AG04449 (cell line): ENCODE measurements around the gene FLVCR2.

Experiments used
- CTCF ChIA-PET: fragments of 350-600 bp; formaldehyde crosslinking; extraction: SDS; loops from one replicate; lab custom pipeline; 2021; ENCODE audit warnings: antibody characterized with exemption; lab: Yijun Ruan, JAX
- POLR2A ChIA-PET: fragments of 400-600, 350-600 bp; formaldehyde crosslinking; extraction: SDS; loops from one replicate; lab custom pipeline; 2020; ENCODE audit warnings: antibody characterized with exemption, inconsistent platforms; lab: Yijun Ruan, JAX
- DNase-seq: peaks from one replicate; pipeline ENCODE4 v3.0.0-alpha.2; 2010; ENCODE audit warnings: low read depth, low spot score
- H3K4me3 ChIP-seq: 2 replicates; pipeline ENCODE4 v1.5.1; 2011; ENCODE audit warnings: low read depth, mild to moderate bottlenecking, control low read depth, low read length
- CTCF ChIP-seq: IDR thresholded peaks from one replicate; pipeline ENCODE4 v1.5.1; 2011; ENCODE audit warnings: mild to moderate bottlenecking, moderate library complexity, low read length, control low read depth, inconsistent platforms; ENCODE audit not compliant: insufficient read depth; ENCODE audit errors: missing control alignments

The FLVCR2 gene

GRCh38 chr14:75625034-75625433, 46.6 kb downstream of the FLVCR2 start:
- DNase-seq = no peak
- ChIA-PET POLR2A (no interaction called here), CTCF (interaction anchor here (1.7 to 2.6 kb wide), 2 partner anchors 10 to 30 kb away, joined by 5 to 17 read pairs; no protein-coding TSS in a partner anchor)
- no peak overlapping the region for H3K4me3 ChIP-seq
- TF ChIP-seq CTCF = no peak

- TF ChIP-seq CTCF = no peak
- DNase-seq = no peak
- POLR2A ChIA-PET = no interaction called here
- CTCF ChIA-PET = interaction anchor here (1.1 to 1.7 kb wide), 2 partner anchors 9 to 49 kb away, joined by 4 to 5 read pairs; no protein-coding TSS in a partner anchor
- no peak overlapping the region for H3K4me3 ChIP-seq
Observed at GRCh38 chr14:75626396-75626795, 48.0 kb downstream of the FLVCR2 start.

- no peak for TF ChIP-seq CTCF
- H3K4me3 ChIP-seq = no peak overlapping the region
- ChIA-PET POLR2A (no interaction called here), CTCF (interaction anchor here (1.1 to 2.4 kb wide), 4 partner anchors 7 to 49 kb away, joined by 4 to 9 read pairs (median 4); no protein-coding TSS in a partner anchor)
- no peak for DNase-seq
Observed at GRCh38 chr14:75626863-75627262, 48.4 kb downstream of the FLVCR2 start.

- ChIA-PET CTCF (interaction anchor here (1.2 to 2.4 kb wide), 4 partner anchors 8 to 27 kb away, joined by 3 to 9 read pairs (median 4); no protein-coding TSS in a partner anchor), POLR2A (no interaction called here)
- no peak for DNase-seq
- no peak overlapping the region for H3K4me3 ChIP-seq
- no peak for TF ChIP-seq CTCF
Observed at GRCh38 chr14:75627406-75627805, 49.0 kb downstream of the FLVCR2 start.

- DNase-seq = no peak
- POLR2A ChIA-PET = no interaction called here
- H3K4me3 ChIP-seq = no peak overlapping the region
- TF ChIP-seq CTCF = no peak
- CTCF ChIA-PET = interaction anchor here (0.9 to 2.4 kb wide), 4 partner anchors 8 to 27 kb away, joined by 3 to 9 read pairs (median 3); no protein-coding TSS in a partner anchor
Observed at GRCh38 chr14:75628816-75629215, 50.4 kb downstream of the FLVCR2 start.

GRCh38 chr14:75630695-75631452, 52.5 kb downstream of the FLVCR2 start:
- ChIA-PET POLR2A (no interaction called here), CTCF (interaction anchor here (2.4 kb wide), 1 partner anchor 53 kb away, joined by 10 read pairs; the partner anchor contains the start of gene FLVCR2)
- no peak overlapping the region for H3K4me3 ChIP-seq
- DNase-seq = no peak
- TF ChIP-seq CTCF = no peak
